PC-9 (cell line): ENCODE results near the gene KDM1A. TPM values are rescaled to one million over a fixed set of nuclear protein-coding genes. Genes with fewer than 3 reads are reported as not detected.

Experiments
- BruUV-seq: library from RNA; stranded (reverse); fragments of 400-500 nt; replicated peaks from 2 replicates; lab custom pipeline; 2021; lab: Mats Ljungman, UMichigan
- CTCF ChIA-PET: fragments of 300-600 bp; sonication (Branson Sonifier 250); formaldehyde crosslinking; loops from one replicate; lab custom pipeline; 2022; ENCODE audit warnings: antibody characterized with exemption; lab: Charles Lee
- POLR2A ChIA-PET: fragments of 300-600 bp; sonication (Branson Sonifier 250); formaldehyde crosslinking; loops from one replicate; lab custom pipeline; 2022; ENCODE audit warnings: antibody characterized with exemption; ENCODE audit not compliant: unreplicated experiment; lab: Charles Lee
- DNase-seq, 2 experiments: peaks; one replicate each; pipeline versions ENCODE4 v3.0.0 to v3.0.0-alpha.2; 2015 to 2022; ENCODE audit warnings: mixed read lengths in 1 of 2
- H2AFZ ChIP-seq: fragments of 200-600 bp; sonication (generic); 2 replicates; pipeline ENCODE4 v1.8.1; 2017; ENCODE audit warnings: antibody characterized with exemption
- H3F3A ChIP-seq: fragments of 200-600 bp; sonication (generic); 2 replicates; pipeline ENCODE4 v1.8.1; 2017; ENCODE audit warnings: antibody characterized with exemption, mild to moderate bottlenecking, low read depth; ENCODE audit not compliant: insufficient read depth
- H3K27ac ChIP-seq: fragments of 200-600 bp; sonication (generic); 2 replicates; pipeline ENCODE4 v1.6.1; 2016; ENCODE audit warnings: mixed run types
- H3K27me3 ChIP-seq: fragments of 200-600 bp; sonication (generic); 2 replicates; pipeline ENCODE4 v1.6.1; 2016; ENCODE audit warnings: low read depth, mixed run types; ENCODE audit not compliant: insufficient read depth
- H3K36me3 ChIP-seq: fragments of 200-600 bp; sonication (generic); 2 replicates; pipeline ENCODE4 v1.6.1; 2016; ENCODE audit warnings: low read depth, mixed run types
- H3K4me1 ChIP-seq: fragments of 200-600 bp; sonication (generic); replicated peaks from 2 replicates; pipeline ENCODE4 v1.6.1; 2016; ENCODE audit warnings: mixed run types; ENCODE audit not compliant: insufficient read depth
- H3K4me2 ChIP-seq: fragments of 200-600 bp; sonication (generic); 2 replicates; pipeline ENCODE4 v1.6.1; 2017; ENCODE audit warnings: mixed run types
- H3K4me3 ChIP-seq: fragments of 200-600 bp; sonication (generic); 2 replicates; pipeline ENCODE4 v1.6.1; 2016; ENCODE audit warnings: mixed run types
- H3K79me2 ChIP-seq: fragments of 200-600 bp; sonication (generic); 2 replicates; pipeline ENCODE4 v1.6.1; 2017; ENCODE audit warnings: low read depth, mixed run types
- H3K9me2 ChIP-seq: fragments of 200-600 bp; sonication (generic); 2 replicates; pipeline ENCODE4 v1.8.1; 2017; ENCODE audit warnings: mild to moderate bottlenecking; ENCODE audit not compliant: insufficient read depth
- H3K9me3 ChIP-seq: fragments of 200-600 bp; sonication (generic); 2 replicates; pipeline ENCODE4 v1.8.1; 2016; ENCODE audit warnings: low read depth; ENCODE audit not compliant: insufficient read depth
- H4K20me1 ChIP-seq: fragments of 200-600 bp; sonication (generic); 2 replicates; pipeline ENCODE4 v1.8.1; 2017; ENCODE audit not compliant: insufficient read depth
- EZH2 ChIP-seq: fragments of 200-600 bp; sonication (generic); IDR thresholded peaks from 2 replicates; pipeline ENCODE4 v1.8.0; 2017; ENCODE audit warnings: antibody characterized with exemption, low read depth
- intact Hi-C: fragments of 100-400 bp; cut with micrococcal nuclease; formaldehyde crosslinking; loops from one replicate; pipeline ENCODE4 v1.10.0; 2022; ENCODE audit not compliant: unreplicated experiment
- total RNA-seq: library from RNA; stranded (reverse); gene quantifications from 2 replicates; pipeline ENCODE4 v1.2.3, GENCODE V29; 2021
- TF ChIP-seq, protein P1 (sequence below): fragments of 200-600 bp; sonication (generic); conservative IDR thresholded peaks from 2 replicates; pipeline ENCODE4 v1.6.1; 2017; ENCODE audit warnings: mixed run types, antibody characterized with exemption, mild to moderate bottlenecking, moderate library complexity

The KDM1A gene
- total RNA-seq, 1 experiment from 2014 or later, result 213 TPM

DNA sequence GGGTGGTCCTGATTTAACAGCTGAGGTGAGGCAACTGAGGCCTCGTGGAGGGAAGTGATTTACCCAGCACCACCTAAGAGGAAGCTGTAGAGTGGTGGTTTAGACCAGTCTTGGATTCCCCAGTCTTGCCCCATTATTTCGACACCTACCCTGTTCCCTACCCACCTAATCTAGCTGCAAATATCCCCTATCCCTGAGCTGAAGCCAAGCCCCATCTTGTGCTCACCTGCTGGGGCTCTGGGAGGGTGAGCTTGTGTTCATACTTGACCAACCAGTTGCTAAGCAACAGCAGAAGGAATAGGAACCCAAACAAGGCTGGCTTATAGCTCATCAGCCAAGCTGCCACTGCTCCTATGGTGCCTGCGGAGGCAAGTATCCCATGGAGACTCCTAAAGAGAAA, 5.6 kb upstream of the KDM1A start:
- CTCF ChIA-PET, result interaction anchor here (0.6 kb wide), 1 partner anchor 630 kb away, joined by 3 read pairs; no protein-coding TSS in a partner anchor
- H3K36me3 ChIP-seq, result no peaks in the 10 kb centered on the region
- intact Hi-C loops, result no loop called here
- no peaks in the 10 kb centered on the region for H3K27me3 ChIP-seq
- H3K9me3 ChIP-seq, result no peaks in the 10 kb centered on the region
- no TSS peak for BruUV-seq
- peaks cover 30% of the 10 kb centered on the region for H3F3A ChIP-seq
- H3K4me3 ChIP-seq, result no peak overlapping the region
- POLR2A ChIA-PET, result interaction anchor here (0.6 to 0.7 kb wide), 2 partner anchors 155 to 740 kb away, joined by 3 to 4 read pairs; no protein-coding TSS in a partner anchor
- no peak overlapping the region for H3K27ac ChIP-seq
- DNase-seq, result peak; percentile 25 to 58
- no peaks in the 10 kb centered on the region for H3K9me2 ChIP-seq
- H4K20me1 ChIP-seq, result no peaks in the 10 kb centered on the region
- H3K4me2 ChIP-seq, result no peak overlapping the region
- TF ChIP-seq EZH2, result no peak
- TF ChIP-seq, protein P1, sequence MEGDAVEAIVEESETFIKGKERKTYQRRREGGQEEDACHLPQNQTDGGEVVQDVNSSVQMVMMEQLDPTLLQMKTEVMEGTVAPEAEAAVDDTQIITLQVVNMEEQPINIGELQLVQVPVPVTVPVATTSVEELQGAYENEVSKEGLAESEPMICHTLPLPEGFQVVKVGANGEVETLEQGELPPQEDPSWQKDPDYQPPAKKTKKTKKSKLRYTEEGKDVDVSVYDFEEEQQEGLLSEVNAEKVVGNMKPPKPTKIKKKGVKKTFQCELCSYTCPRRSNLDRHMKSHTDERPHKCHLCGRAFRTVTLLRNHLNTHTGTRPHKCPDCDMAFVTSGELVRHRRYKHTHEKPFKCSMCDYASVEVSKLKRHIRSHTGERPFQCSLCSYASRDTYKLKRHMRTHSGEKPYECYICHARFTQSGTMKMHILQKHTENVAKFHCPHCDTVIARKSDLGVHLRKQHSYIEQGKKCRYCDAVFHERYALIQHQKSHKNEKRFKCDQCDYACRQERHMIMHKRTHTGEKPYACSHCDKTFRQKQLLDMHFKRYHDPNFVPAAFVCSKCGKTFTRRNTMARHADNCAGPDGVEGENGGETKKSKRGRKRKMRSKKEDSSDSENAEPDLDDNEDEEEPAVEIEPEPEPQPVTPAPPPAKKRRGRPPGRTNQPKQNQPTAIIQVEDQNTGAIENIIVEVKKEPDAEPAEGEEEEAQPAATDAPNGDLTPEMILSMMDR, result no peak
- peaks cover 28% of the 10 kb centered on the region for H3K79me2 ChIP-seq
- no peak overlapping the region for H2AFZ ChIP-seq
- peaks cover 51% of the 10 kb centered on the region for H3K4me1 ChIP-seq

DNA sequence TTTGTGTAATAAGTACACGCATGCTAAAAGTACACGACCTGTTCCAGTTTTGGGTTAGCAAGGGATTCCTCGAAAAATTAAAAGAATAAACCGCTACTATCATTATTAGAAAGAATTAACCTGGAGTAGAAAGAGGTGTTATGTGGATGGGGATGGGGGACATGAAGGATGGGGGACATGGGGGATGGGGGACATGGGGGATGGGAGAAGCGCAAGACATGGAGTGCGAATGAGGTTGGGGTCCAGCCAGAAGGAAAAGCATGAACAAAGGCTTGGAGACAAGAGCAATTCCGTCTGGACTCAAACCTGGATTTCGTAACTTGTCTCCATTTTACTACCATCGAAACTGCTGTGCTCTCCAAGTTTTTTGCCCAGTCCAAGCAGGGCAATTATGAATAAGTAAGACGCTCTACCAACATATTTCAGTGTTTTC, 591 bp upstream of the KDM1A start:
- Histone ChIP-seq H3K27ac (peak overlapping the region; percentile 88), H2AFZ (peak overlapping the region; percentile 90), H3K79me2 (peaks cover 54% of the 10 kb centered on the region), H3K4me2 (peak overlapping the region; percentile 94), H4K20me1 (peaks cover 18% of the 10 kb centered on the region), H3K27me3 (no peaks in the 10 kb centered on the region), H3K4me1 (peaks cover 31% of the 10 kb centered on the region), H3K4me3 (peak overlapping the region; percentile 86), H3K9me3 (no peaks in the 10 kb centered on the region), H3K36me3 (peaks cover 24% of the 10 kb centered on the region; the same call in 1 of the 2 replicates), H3K9me2 (no peaks in the 10 kb centered on the region), H3F3A (peaks cover 16% of the 10 kb centered on the region; the same call in 1 of the 2 replicates)
- no peak for DNase-seq
- intact Hi-C loops, result loop anchor here (1.0 to 2.0 kb wide), 2 partner anchors 8 to 42 kb away; no protein-coding TSS in a partner anchor
- TF ChIP-seq EZH2, result no peak
- TF ChIP-seq, protein P1, result no peak
- ChIA-PET CTCF (no interaction called here), POLR2A (interaction anchor here (0.5 to 1.0 kb wide), 4 partner anchors 12 to 265 kb away, joined by 3 to 6 read pairs (median 5); no protein-coding TSS in a partner anchor)
- TSS peak; percentile 96 for BruUV-seq

DNA sequence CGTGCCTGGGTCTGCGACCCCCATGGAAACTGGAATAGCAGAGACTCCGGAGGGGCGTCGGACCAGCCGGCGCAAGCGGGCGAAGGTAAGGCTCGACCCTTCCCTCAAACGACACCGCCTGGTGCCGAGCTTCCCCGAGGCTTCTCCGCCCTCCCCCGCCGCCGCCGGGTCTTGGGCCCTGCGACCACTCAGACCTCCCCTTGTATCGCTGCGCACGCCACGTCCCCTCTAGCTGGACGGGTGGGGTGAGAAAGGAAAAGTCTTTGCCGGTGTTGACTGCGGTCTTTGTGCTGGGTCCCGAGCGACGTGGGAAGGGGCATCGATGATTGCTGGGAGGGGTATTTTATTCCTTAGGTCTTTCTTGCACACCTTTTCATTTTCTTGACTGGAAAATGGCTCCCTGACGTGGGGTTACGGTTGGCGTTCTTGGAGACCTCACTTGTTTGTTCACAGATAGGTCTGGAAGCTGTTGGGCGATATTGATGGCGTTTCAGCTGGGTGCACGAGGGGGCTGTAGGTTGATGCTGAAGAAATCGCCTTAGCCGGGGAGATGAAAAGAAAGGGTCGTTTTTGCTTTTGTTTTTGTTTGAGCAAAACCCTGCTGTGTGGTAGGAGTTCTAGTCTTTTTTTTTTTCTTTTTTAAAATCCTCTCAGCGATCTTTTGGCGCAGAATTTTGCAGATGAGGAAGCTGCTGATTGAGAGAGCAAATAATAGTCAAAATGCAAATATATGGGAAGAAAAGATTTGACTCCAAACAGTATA, 776 bp downstream of the KDM1A start:
- H3F3A ChIP-seq, result peaks cover 20% of the 10 kb centered on the region; the same call in 1 of the 2 replicates
- peak overlapping the region; percentile 86 for H3K4me3 ChIP-seq
- no TSS peak for BruUV-seq
- peaks cover 24% of the 10 kb centered on the region; the same call in 1 of the 2 replicates for H3K36me3 ChIP-seq
- H3K27me3 ChIP-seq, result no peaks in the 10 kb centered on the region
- H3K4me2 ChIP-seq, result peak overlapping the region; percentile 86
- TF ChIP-seq, protein P1, result no peak
- no peak for TF ChIP-seq EZH2
- no peak for DNase-seq
- ChIA-PET POLR2A (interaction anchor here (0.5 kb wide), 2 partner anchors 17 to 40 kb away, joined by 8 to 9 read pairs; no protein-coding TSS in a partner anchor), CTCF (no interaction called here)
- H3K79me2 ChIP-seq, result peaks cover 68% of the 10 kb centered on the region
- H2AFZ ChIP-seq, result peak overlapping the region; percentile 60; the same call in 1 of the 2 replicates
- no peaks in the 10 kb centered on the region for H3K9me2 ChIP-seq
- H3K4me1 ChIP-seq, result peaks cover 39% of the 10 kb centered on the region
- intact Hi-C loops, result loop anchor here (1.0 to 2.0 kb wide), 2 partner anchors 10 to 43 kb away; no protein-coding TSS in a partner anchor
- H4K20me1 ChIP-seq, result peaks cover 32% of the 10 kb centered on the region
- H3K9me3 ChIP-seq, result no peaks in the 10 kb centered on the region
- peak overlapping the region; percentile 88 for H3K27ac ChIP-seq
